Endothelial cell of umbilical vein (primary cell): ENCODE measurements around the gene CEP20. TPM values are rescaled to one million over a fixed set of nuclear protein-coding genes. Genes with fewer than 3 reads are reported as not detected.

Experiments used
- BruUV-seq: library from RNA; stranded (reverse); fragments of 400-500 nt; replicated peaks from 2 replicates; lab custom pipeline; 2021; lab: Mats Ljungman, UMichigan
- CTCF ChIA-PET: fragments of 300-600, 350-600 bp; sonication (Branson Sonifier 250); formaldehyde crosslinking; loops from one replicate; lab custom pipeline; 2021; ENCODE audit warnings: antibody characterized with exemption, inconsistent platforms; lab: Charles Lee
- POLR2A ChIA-PET: fragments of 300-600, 350-600 bp; sonication (Branson Sonifier 250); formaldehyde crosslinking; loops from one replicate; lab custom pipeline; 2021; ENCODE audit warnings: antibody characterized with exemption, inconsistent platforms; lab: Charles Lee
- DNase-seq: peaks from one replicate; pipeline ENCODE4 v3.0.0-alpha.2; 2011; ENCODE audit warnings: low read depth, low spot score
- FAIRE-seq: peaks from 2 replicates; lab custom pipeline; 2011; peaks lifted over from hg19 to GRCh38; lab: Jason Lieb, UNC
- H2AFZ ChIP-seq: 2 replicates; pipeline ENCODE4 v1.6.0; 2012; ENCODE audit warnings: low read depth, low read length, control low read depth, inconsistent platforms
- H3K27ac ChIP-seq: 2 replicates; pipeline ENCODE4 v1.5.1; 2011; ENCODE audit warnings: low read depth, mild to moderate bottlenecking, control low read depth, low read length, moderate library complexity; ENCODE audit not compliant: insufficient read depth
- H3K27me3 ChIP-seq, 2 experiments: 2 replicates each; pipeline versions ENCODE4 v1.6.0 to v1.6.1; 2011; ENCODE audit warnings: low read length in 2 of 2, mixed read lengths in 1 of 2; ENCODE audit not compliant: control insufficient read depth in 2 of 2, insufficient read depth in 2 of 2
- H3K36me3 ChIP-seq, 2 experiments: 2 replicates in 1 of 2; 3 replicates in 1 of 2; pipeline ENCODE4 v1.5.1; 2011; ENCODE audit warnings: low read length in 2 of 2, mild to moderate bottlenecking in 1 of 2, moderate library complexity in 1 of 2; ENCODE audit not compliant: control insufficient read depth in 2 of 2, insufficient read depth in 2 of 2; ENCODE audit errors: extremely low read depth in 1 of 2
- H3K4me1 ChIP-seq: 3 replicates; pipeline ENCODE4 v1.5.1; 2011; ENCODE audit warnings: mild to moderate bottlenecking, low read length; ENCODE audit not compliant: control insufficient read depth, insufficient read depth; ENCODE audit errors: extremely low read depth
- H3K4me2 ChIP-seq: 2 replicates; pipeline ENCODE4 v1.6.1; 2011; ENCODE audit warnings: low read length, control low read depth, mixed read lengths; ENCODE audit not compliant: insufficient read depth
- H3K4me3 ChIP-seq, 3 experiments: fragments of 200-600 bp in 1 of 3; sonication (generic), shearing (Covaris generic) in 1 of 3; replicated peaks in 1 of 3; 2 replicates each; pipeline ENCODE4 v1.5.1; 2011 to 2016; ENCODE audit warnings: control low read depth in 3 of 3, low read length in 3 of 3, mild to moderate bottlenecking in 2 of 3, inconsistent platforms in 1 of 3, low read depth in 1 of 3, moderate library complexity in 1 of 3; ENCODE audit not compliant: insufficient read depth in 1 of 3
- H3K79me2 ChIP-seq: 2 replicates; pipeline ENCODE4 v1.6.0; 2012; ENCODE audit warnings: low read length, inconsistent platforms; ENCODE audit not compliant: control insufficient read depth, insufficient read depth
- H3K9ac ChIP-seq: replicated peaks from 2 replicates; pipeline ENCODE3; 2011; ENCODE audit warnings: low read length, control low read depth; ENCODE audit not compliant: insufficient read depth; ENCODE audit errors: extremely low read depth
- H3K9me1 ChIP-seq: replicated peaks from 3 replicates; pipeline ENCODE4 v1.6.0; 2011; ENCODE audit warnings: mild to moderate bottlenecking, low read length; ENCODE audit not compliant: control insufficient read depth, insufficient read depth; ENCODE audit errors: extremely low read depth
- H3K9me3 ChIP-seq: replicated peaks from 2 replicates; pipeline ENCODE4 v1.5.1; 2012; ENCODE audit warnings: low read length, inconsistent platforms; ENCODE audit not compliant: control insufficient read depth, insufficient read depth
- H4K20me1 ChIP-seq: replicated peaks from 2 replicates; pipeline ENCODE3; 2011; ENCODE audit warnings: mild to moderate bottlenecking, low read length; ENCODE audit not compliant: control insufficient read depth, insufficient read depth; ENCODE audit errors: extremely low read depth
- EZH2 ChIP-seq: IDR thresholded peaks from 2 replicates; pipeline ENCODE4 v1.6.1; 2012; ENCODE audit warnings: borderline replicate concordance, low read depth, mild to moderate bottlenecking, moderate library complexity, low read length, inconsistent platforms; ENCODE audit not compliant: severe bottlenecking
- GATA2 ChIP-seq: IDR thresholded peaks from 2 replicates; pipeline ENCODE4 v1.7.0; 2011; ENCODE audit warnings: low read depth, mild to moderate bottlenecking, moderate library complexity, mixed read lengths, low read length; ENCODE audit not compliant: insufficient read length, insufficient read depth
- JUN ChIP-seq: IDR thresholded peaks from 2 replicates; pipeline ENCODE4 v1.6.1; 2011; ENCODE audit warnings: borderline replicate concordance, low read depth; ENCODE audit not compliant: insufficient read length, insufficient read depth
- MYC ChIP-seq: IDR thresholded peaks from one replicate; pipeline ENCODE4 v1.6.1; 2011; ENCODE audit warnings: mild to moderate bottlenecking, low read depth, low read length
- POLR2A ChIP-seq: IDR thresholded peaks from 2 replicates; pipeline ENCODE4 v1.6.1; 2012; ENCODE audit warnings: low read depth, mild to moderate bottlenecking, control low read depth, low read length
- POLR2AphosphoS5 ChIP-seq: IDR thresholded peaks from 2 replicates; pipeline ENCODE4 v1.6.1; 2012; ENCODE audit warnings: low read depth, mild to moderate bottlenecking, control low read depth, low read length, moderate library complexity; ENCODE audit not compliant: insufficient read depth
- dilution Hi-C: fragments of 300-500 bp; cut with MboI; formaldehyde crosslinking; loops from one replicate; pipeline ENCODE4 v1.15.0; 2019; ENCODE audit warnings: low sequenced_read_pairs; ENCODE audit not compliant: extremely low pct_ligation_motif_present
- intact Hi-C: fragments of 100-400 bp; cut with micrococcal nuclease; formaldehyde crosslinking; loops from one replicate; pipeline ENCODE4 v1.10.0; 2022
- polyA plus RNA-seq, 4 experiments: library from polyadenylated mRNA; depleted of rRNA in 3 of 4; stranded (reverse) in 3 of 4; unstranded in 1 of 4; fragments of >200 nt; gene quantifications; 2 replicates each; pipeline versions ENCODE4 v1.2.1 to v1.2.3, GENCODE V29; 2011 to 2012; ENCODE audit warnings: missing spikeins in 1 of 4
- total RNA-seq: library from RNA; stranded (reverse); gene quantifications from 2 replicates; pipeline ENCODE4 v1.2.3, GENCODE V29; 2021
- TF ChIP-seq, protein P1 (sequence below), 2 donors: IDR thresholded peaks; 1 replicate in 1 of 2; 2 replicates in 1 of 2; pipeline ENCODE4 v1.5.1; 2011; ENCODE audit warnings: low read length in 2 of 2, mild to moderate bottlenecking in 2 of 2, moderate library complexity in 2 of 2, control low read depth in 1 of 2, inconsistent platforms in 1 of 2, low read depth in 1 of 2; ENCODE audit not compliant: insufficient read depth in 1 of 2; ENCODE audit errors: extremely low read depth in 1 of 2
- TF ChIP-seq, protein P2 (sequence below): IDR thresholded peaks from 2 replicates; pipeline ENCODE4 v1.6.1; 2011; ENCODE audit not compliant: insufficient read depth, insufficient read length

The CEP20 gene
- total and polyA plus RNA-seq, 2 donors (not counting 3 experiments of a cell fraction or from before 2014, with no cell fraction given), result 9.5 to 28.0 TPM

GRCh38 chr16:15827299-15827698 lies 61.1 kb downstream of the CEP20 start:
- H3K4me3 ChIP-seq, result no peak overlapping the region
- no peaks in the 10 kb centered on the region for H3K9me1 ChIP-seq
- TF ChIP-seq EZH2, result no peak
- no peak for TF ChIP-seq POLR2A
- TF ChIP-seq MYC, result no peak
- no peak for TF ChIP-seq JUN
- TF ChIP-seq POLR2AphosphoS5, result no peak
- TF ChIP-seq, protein P1, sequence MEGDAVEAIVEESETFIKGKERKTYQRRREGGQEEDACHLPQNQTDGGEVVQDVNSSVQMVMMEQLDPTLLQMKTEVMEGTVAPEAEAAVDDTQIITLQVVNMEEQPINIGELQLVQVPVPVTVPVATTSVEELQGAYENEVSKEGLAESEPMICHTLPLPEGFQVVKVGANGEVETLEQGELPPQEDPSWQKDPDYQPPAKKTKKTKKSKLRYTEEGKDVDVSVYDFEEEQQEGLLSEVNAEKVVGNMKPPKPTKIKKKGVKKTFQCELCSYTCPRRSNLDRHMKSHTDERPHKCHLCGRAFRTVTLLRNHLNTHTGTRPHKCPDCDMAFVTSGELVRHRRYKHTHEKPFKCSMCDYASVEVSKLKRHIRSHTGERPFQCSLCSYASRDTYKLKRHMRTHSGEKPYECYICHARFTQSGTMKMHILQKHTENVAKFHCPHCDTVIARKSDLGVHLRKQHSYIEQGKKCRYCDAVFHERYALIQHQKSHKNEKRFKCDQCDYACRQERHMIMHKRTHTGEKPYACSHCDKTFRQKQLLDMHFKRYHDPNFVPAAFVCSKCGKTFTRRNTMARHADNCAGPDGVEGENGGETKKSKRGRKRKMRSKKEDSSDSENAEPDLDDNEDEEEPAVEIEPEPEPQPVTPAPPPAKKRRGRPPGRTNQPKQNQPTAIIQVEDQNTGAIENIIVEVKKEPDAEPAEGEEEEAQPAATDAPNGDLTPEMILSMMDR (IDR thresholded peaks at IDR 0.05; ENCODE audit: extremely low read depth in 1 of 2, insufficient read depth in 1 of 2, low read depth in 1 of 2, low read length in 2 of 2), result no peak
- TF ChIP-seq GATA2, result no peak
- TF ChIP-seq, protein P2, sequence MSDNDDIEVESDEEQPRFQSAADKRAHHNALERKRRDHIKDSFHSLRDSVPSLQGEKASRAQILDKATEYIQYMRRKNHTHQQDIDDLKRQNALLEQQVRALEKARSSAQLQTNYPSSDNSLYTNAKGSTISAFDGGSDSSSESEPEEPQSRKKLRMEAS, result no peak
- BruUV-seq, result no TSS peak
- peaks cover 0 to 2% of the 10 kb centered on the region in 2 experiments for H3K27me3 ChIP-seq
- POLR2A ChIA-PET, result no interaction called here
- no peaks in the 10 kb centered on the region for H3K36me3 ChIP-seq
- no peak overlapping the region for H3K9ac ChIP-seq
- H3K4me1 ChIP-seq, result no peaks in the 10 kb centered on the region
- no peak for FAIRE-seq
- no peak for DNase-seq
- H4K20me1 ChIP-seq, result no peaks in the 10 kb centered on the region
- H3K9me3 ChIP-seq, result no peaks in the 10 kb centered on the region
- H3K4me2 ChIP-seq, result no peak overlapping the region
- no peak overlapping the region for H2AFZ ChIP-seq
- no peak overlapping the region for H3K27ac ChIP-seq
- H3K79me2 ChIP-seq, result no peaks in the 10 kb centered on the region
- dilution Hi-C loops (no loop called here), intact Hi-C loops (no loop called here)
- CTCF ChIA-PET, result interaction anchor here (0.7 to 1.5 kb wide), 3 partner anchors 10 to 61 kb away, joined by 3 to 4 read pairs (median 3); partner anchors contain the start of gene CEP20
